SK-N-SH (cell line): ENCODE results near the gene EOGT. TPM values are rescaled to one million over a fixed set of nuclear protein-coding genes. Genes with fewer than 3 reads are reported as not detected.

Experiments used
- CTCF ChIA-PET: fragments of 300-600, 350-600 bp; formaldehyde crosslinking; extraction: SDS; loops from one replicate; lab custom pipeline; 2021; lab: Yijun Ruan, JAX
- POLR2A ChIA-PET: fragments of 350-600 bp; sonication (Branson Sonifier 250); formaldehyde crosslinking; extraction: SDS; loops from one replicate; lab custom pipeline; 2020; ENCODE audit warnings: antibody characterized with exemption, inconsistent platforms; lab: Yijun Ruan, JAX
- DNase-seq: peaks from one replicate; pipeline ENCODE4 v3.0.0; 2012
- H2AFZ ChIP-seq: fragments of 200-600 bp; sonication (generic); 2 replicates; pipeline ENCODE4 v1.8.1; 2016; ENCODE audit warnings: antibody characterized with exemption, mild to moderate bottlenecking, low read depth
- H3F3A ChIP-seq: fragments of 200-600 bp; sonication (generic); replicated peaks from 2 replicates; pipeline ENCODE3; 2016; ENCODE audit warnings: antibody characterized with exemption, mild to moderate bottlenecking; ENCODE audit not compliant: insufficient read depth
- H3K27ac ChIP-seq, 2 experiments: fragments of 200-500 bp in 1 of 2; fragments of 200-600 bp in 1 of 2; sonication (Bioruptor generic) in 1 of 2; sonication (generic), shearing (Covaris generic) in 1 of 2; 2 replicates each; pipeline versions ENCODE4 v1.5.1 to v1.6.1; 2014 to 2016; ENCODE audit warnings: low read depth in 2 of 2, inconsistent platforms in 1 of 2, low read length in 1 of 2, mild to moderate bottlenecking in 1 of 2, mixed read lengths in 1 of 2
- H3K27me3 ChIP-seq: fragments of 200-600 bp; sonication (generic), shearing (Covaris generic); 2 replicates; pipeline ENCODE4 v1.6.1; 2016; ENCODE audit warnings: mixed run types; ENCODE audit not compliant: insufficient read depth
- H3K36me3 ChIP-seq, 2 experiments: fragments of 200-500 bp in 1 of 2; fragments of 200-600 bp in 1 of 2; sonication (Bioruptor generic) in 1 of 2; sonication (generic) in 1 of 2; replicated peaks in 1 of 2; 2 replicates each; pipeline versions ENCODE3 to v1.5.1; 2014 to 2016; ENCODE audit warnings: low read length in 1 of 2, mild to moderate bottlenecking in 1 of 2; ENCODE audit not compliant: insufficient read depth in 2 of 2, control insufficient read depth in 1 of 2
- H3K4me1 ChIP-seq, 2 experiments: fragments of 200-500 bp in 1 of 2; fragments of 200-600 bp in 1 of 2; sonication (Bioruptor generic) in 1 of 2; sonication (generic), shearing (Covaris generic) in 1 of 2; 2 replicates each; pipeline versions ENCODE4 v1.5.1 to v1.6.1; 2014 to 2016; ENCODE audit warnings: low read depth in 1 of 2, low read length in 1 of 2, mixed run types in 1 of 2; ENCODE audit not compliant: insufficient read depth in 2 of 2, control insufficient read depth in 1 of 2
- H3K4me2 ChIP-seq: fragments of 200-600 bp; sonication (generic), shearing (Covaris generic); 2 replicates; pipeline ENCODE4 v1.6.1; 2017; ENCODE audit warnings: mixed run types
- H3K4me3 ChIP-seq, 2 experiments: fragments of 200-500 bp in 1 of 2; fragments of 200-600 bp in 1 of 2; sonication (Bioruptor generic) in 1 of 2; sonication (generic), shearing (Covaris generic) in 1 of 2; 2 replicates each; pipeline versions ENCODE4 v1.5.1 to v1.8.1; 2014 to 2016; ENCODE audit warnings: low read depth in 2 of 2, inconsistent platforms in 1 of 2, low read length in 1 of 2, mild to moderate bottlenecking in 1 of 2, mixed read lengths in 1 of 2, moderate library complexity in 1 of 2
- H3K79me2 ChIP-seq: fragments of 200-600 bp; sonication (generic); 2 replicates; pipeline ENCODE4 v1.8.1; 2017; ENCODE audit warnings: mild to moderate bottlenecking; ENCODE audit not compliant: insufficient read depth
- H3K9ac ChIP-seq: fragments of 200-600 bp; sonication (generic); 2 replicates; pipeline ENCODE4 v1.6.1; 2017; ENCODE audit warnings: mixed run types
- H3K9me2 ChIP-seq: fragments of 200-600 bp; sonication (generic); 2 replicates; pipeline ENCODE4 v1.6.1; 2017; ENCODE audit warnings: mixed run types
- H3K9me3 ChIP-seq: fragments of 200-600 bp; sonication (generic); 2 replicates; pipeline ENCODE4 v1.6.1; 2017; ENCODE audit warnings: mixed run types, mild to moderate bottlenecking, moderate library complexity
- H4K20me1 ChIP-seq: fragments of 200-600 bp; sonication (generic); 2 replicates; pipeline ENCODE4 v1.6.1; 2017; ENCODE audit warnings: mild to moderate bottlenecking, mixed run types; ENCODE audit not compliant: insufficient read depth
- CHD2 ChIP-seq: fragments of 150-350 bp; IDR thresholded peaks from 2 replicates; pipeline ENCODE4 v1.6.1; 2018; ENCODE audit warnings: low read length; ENCODE audit not compliant: partially characterized antibody
- CTCF ChIP-seq: fragments of 200-600 bp; sonication (generic); IDR thresholded peaks from 2 replicates; pipeline ENCODE4 v1.6.1; 2017; ENCODE audit warnings: antibody characterized with exemption, mild to moderate bottlenecking, moderate library complexity
- ELF1 ChIP-seq: IDR thresholded peaks from 2 replicates; pipeline ENCODE4 v1.4.0; 2012
- EP300 ChIP-seq, 2 experiments: IDR thresholded peaks; 2 replicates each; pipeline versions ENCODE4 v1.4.0 to v1.6.1; 2012; ENCODE audit warnings: borderline replicate concordance in 1 of 2, low read depth in 1 of 2, low read length in 1 of 2
- FOSL2 ChIP-seq: IDR thresholded peaks from 2 replicates; pipeline ENCODE4 v1.4.0; 2012; ENCODE audit warnings: low read depth, mild to moderate bottlenecking, moderate library complexity, borderline replicate concordance
- FOXM1 ChIP-seq: IDR thresholded peaks from 2 replicates; pipeline ENCODE4 v1.4.0; 2012; ENCODE audit warnings: low read depth, mild to moderate bottlenecking
- GABPA ChIP-seq: IDR thresholded peaks from 2 replicates; pipeline ENCODE4 v1.4.0; 2012; ENCODE audit warnings: low read depth, mild to moderate bottlenecking
- GATA2 ChIP-seq: sonication (generic); formaldehyde crosslinking; IDR thresholded peaks from 2 replicates; pipeline ENCODE4 v1.5.0; 2020; ENCODE audit warnings: mild to moderate bottlenecking, missing genetic modification reagents
- IRF3 ChIP-seq: fragments of 150-350 bp; IDR thresholded peaks from 2 replicates; pipeline ENCODE4 v1.6.1; 2016; ENCODE audit warnings: mild to moderate bottlenecking, low read depth, low read length
- JUND ChIP-seq: IDR thresholded peaks from 2 replicates; pipeline ENCODE4 v1.4.0; 2012
- NFIC ChIP-seq: IDR thresholded peaks from 2 replicates; pipeline ENCODE4 v1.4.0; 2012; ENCODE audit warnings: borderline replicate concordance
- NRF1 ChIP-seq: IDR thresholded peaks from 2 replicates; pipeline ENCODE4 v1.6.1; 2012; ENCODE audit warnings: low read depth, mild to moderate bottlenecking, low read length
- RCOR1 ChIP-seq: fragments of 150-350 bp; IDR thresholded peaks from 2 replicates; pipeline ENCODE4 v1.6.1; 2017; ENCODE audit warnings: antibody characterized with exemption, low read length
- REST ChIP-seq: IDR thresholded peaks from 2 replicates; pipeline ENCODE4 v1.6.1; 2012; ENCODE audit warnings: mild to moderate bottlenecking, low read depth, low read length, moderate library complexity
- SIN3A ChIP-seq: IDR thresholded peaks from 2 replicates; pipeline ENCODE4 v1.6.1; 2012; ENCODE audit warnings: low read depth, mild to moderate bottlenecking, low read length, moderate library complexity, borderline replicate concordance
- SMC3 ChIP-seq: IDR thresholded peaks from 2 replicates; pipeline ENCODE4 v1.6.1; 2012; ENCODE audit warnings: low read depth, low read length, improper control_type of control experiment
- TAF1 ChIP-seq: IDR thresholded peaks from 2 replicates; pipeline ENCODE4 v1.6.1; 2012; ENCODE audit warnings: low read depth, mild to moderate bottlenecking, low read length, moderate library complexity, borderline replicate concordance
- TCF12 ChIP-seq: IDR thresholded peaks from 2 replicates; pipeline ENCODE4 v1.4.0; 2012
- USF1 ChIP-seq: IDR thresholded peaks from 2 replicates; pipeline ENCODE4 v1.4.0; 2012; ENCODE audit warnings: low read depth, borderline replicate concordance
- USF2 ChIP-seq: fragments of 150-350 bp; IDR thresholded peaks from 2 replicates; pipeline ENCODE4 v1.6.1; 2017; ENCODE audit warnings: antibody characterized with exemption, low read length, low read depth, borderline replicate concordance
- WGBS: methylation state at CpG from one replicate; pipeline ENCODE4 v1.1.6; 2017; ENCODE audit warnings: low lambda C conversion rate; 5-methylcytosine and 5-hydroxymethylcytosine counted together
- polyA plus RNA-seq, 3 experiments: library from polyadenylated mRNA; depleted of rRNA; stranded (reverse); fragments of >200 nt; gene quantifications; 2 replicates each; pipeline ENCODE4 v1.2.3, GENCODE V29; 2012

The EOGT gene
- polyA plus RNA-seq, 1 of the 3 experiments (the other 2 are of a cell fraction), result 6.0 TPM

- no peak overlapping the region for H2AFZ ChIP-seq
Measured at GRCh38 chr3:69058947-69059224, 45.4 kb upstream of the EOGT start.

More at GRCh38 chr3:69058947-69059224, 45.4 kb upstream of the EOGT start:
- Histone ChIP-seq H3K9me3 (no peaks in the 10 kb centered on the region), H3K4me3 (no peak overlapping the region), H3K4me1 (no peaks in the 10 kb centered on the region), H3K27ac (no peak overlapping the region), H4K20me1 (no peaks in the 10 kb centered on the region), H3K36me3 (peaks cover 84 to 88% of the 10 kb centered on the region in 2 experiments), H3K9ac (no peak overlapping the region), H3K9me2 (no peaks in the 10 kb centered on the region), H3K4me2 (no peak overlapping the region), H3K79me2 (no peaks in the 10 kb centered on the region), H3F3A (peaks cover 14% of the 10 kb centered on the region), H3K27me3 (no peaks in the 10 kb centered on the region)
- no peak for TF ChIP-seq TAF1
- no peak for TF ChIP-seq ELF1
- TF ChIP-seq TCF12, result no peak
- no peak for TF ChIP-seq USF2
- no peak for TF ChIP-seq JUND
- no peak for TF ChIP-seq EP300 (IDR thresholded peaks at IDR 0.05; ENCODE audit: borderline replicate concordance in 1 of 2, low read depth in 1 of 2, low read length in 1 of 2)
- TF ChIP-seq RCOR1, result no peak
- no peak for TF ChIP-seq IRF3
- no peak for TF ChIP-seq CTCF
- TF ChIP-seq GATA2 (CRISPR knock-in tag), result no peak
- TF ChIP-seq NRF1, result no peak
- no peak for TF ChIP-seq GABPA
- TF ChIP-seq FOSL2, result no peak
- no peak for TF ChIP-seq USF1
- no peak for TF ChIP-seq SMC3
- no peak for TF ChIP-seq NFIC
- no peak for TF ChIP-seq FOXM1
- TF ChIP-seq SIN3A, result no peak
- no peak for TF ChIP-seq CHD2
- TF ChIP-seq REST, result no peak
- WGBS, result 91% methylated on average over 2 of the region's 2 CpGs
- POLR2A ChIA-PET, result no interaction called here
- DNase-seq, result no peak
- CTCF ChIA-PET, result interaction anchor here (0.9 to 2.1 kb wide), 3 partner anchors 10 to 62 kb away, joined by 3 to 5 read pairs (median 3); partner anchors contain the start of gene EOGT
